Measurements from ENCODE around the gene CEP89.
"Not testable (repeated sequence)": the region's sequence is repeated elsewhere in the genome, so short reads cannot be mapped to it uniquely, and the experiment has no call there.

CEP89 gene

GRCh38 chr19:32857584-32857983 lies 114.2 kb downstream of the CEP89 start:
- no peaks in the 10 kb centered on the region for H3K27me3 ChIP-seq (ENCODE audit: insufficient read depth, low read depth)
- H2AFZ ChIP-seq (ENCODE audit: low read depth), result no peak overlapping the region
- TF ChIP-seq CTCF (conservative IDR thresholded peaks at IDR 0.05; ENCODE audit: low read depth, low read length), result no peak
- no peaks in the 10 kb centered on the region for H3K4me1 ChIP-seq (ENCODE audit: low read depth, poor library complexity, severe bottlenecking)
- H3K4me2 ChIP-seq, result no peak overlapping the region
- no peaks in the 10 kb centered on the region for H3K36me3 ChIP-seq (ENCODE audit: insufficient read depth)
- no peaks in the 10 kb centered on the region for H3K79me2 ChIP-seq (ENCODE audit: insufficient read depth, low read depth)
- no peak overlapping the region for H3K9ac ChIP-seq
- H3K27ac ChIP-seq, result no peak overlapping the region
- no peak overlapping the region for H3K4me3 ChIP-seq (IDR thresholded peaks at IDR 0.05; ENCODE audit: insufficient read depth, low read depth, low read length)
- H4K20me1 ChIP-seq (ENCODE audit: insufficient read depth), result no peaks in the 10 kb centered on the region

- not testable (repeated sequence) for H4K20me1 ChIP-seq (ENCODE audit: insufficient read depth); H3K79me2 ChIP-seq (ENCODE audit: insufficient read depth, low read depth); H3K36me3 ChIP-seq (ENCODE audit: insufficient read depth); H3K4me1 ChIP-seq (ENCODE audit: low read depth, poor library complexity, severe bottlenecking); H3K9ac ChIP-seq; H2AFZ ChIP-seq (ENCODE audit: low read depth); H3K4me3 ChIP-seq (IDR thresholded peaks at IDR 0.05; ENCODE audit: insufficient read depth, low read depth, low read length); H3K27ac ChIP-seq; H3K4me2 ChIP-seq; H3K27me3 ChIP-seq (ENCODE audit: insufficient read depth, low read depth)
Measured at GRCh38 chr19:32856818-32857217, 114.9 kb downstream of the CEP89 start.

GRCh38 chr19:32852216-32852615 lies 119.5 kb downstream of the CEP89 start:
- H3K27me3 ChIP-seq (ENCODE audit: insufficient read depth, low read depth), result no peaks in the 10 kb centered on the region
- no peak overlapping the region for H3K9ac ChIP-seq

GRCh38 chr19:32848035-32848434 lies 123.7 kb downstream of the CEP89 start:
- not testable (repeated sequence) for H3K79me2 ChIP-seq (ENCODE audit: insufficient read depth, low read depth); H3K9ac ChIP-seq

More at GRCh38 chr19:32852216-32852615, 119.5 kb downstream of the CEP89 start:
- Histone ChIP-seq H3K4me1 (ENCODE audit: low read depth, poor library complexity, severe bottlenecking) (no peaks in the 10 kb centered on the region), H3K79me2 (ENCODE audit: insufficient read depth, low read depth) (no peaks in the 10 kb centered on the region), H3K4me3 (IDR thresholded peaks at IDR 0.05; ENCODE audit: insufficient read depth, low read depth, low read length) (no peak overlapping the region), H4K20me1 (ENCODE audit: insufficient read depth) (no peaks in the 10 kb centered on the region), H3K4me2 (no peak overlapping the region), H2AFZ (ENCODE audit: low read depth) (no peak overlapping the region), H3K36me3 (ENCODE audit: insufficient read depth) (no peaks in the 10 kb centered on the region), H3K27ac (no peak overlapping the region)
- no peak for TF ChIP-seq CTCF (conservative IDR thresholded peaks at IDR 0.05; ENCODE audit: low read depth, low read length)

GRCh38 chr19:32843716-32844245 lies 128.0 kb downstream of the CEP89 start:
- no peaks in the 10 kb centered on the region for H3K4me1 ChIP-seq (ENCODE audit: low read depth, poor library complexity, severe bottlenecking)
- no peak overlapping the region for H3K27ac ChIP-seq
- no peak for TF ChIP-seq CTCF (conservative IDR thresholded peaks at IDR 0.05; ENCODE audit: low read depth, low read length)
- no peak overlapping the region for H3K9ac ChIP-seq
- H3K4me2 ChIP-seq, result no peak overlapping the region
- no peaks in the 10 kb centered on the region for H3K36me3 ChIP-seq (ENCODE audit: insufficient read depth)
- H3K4me3 ChIP-seq (IDR thresholded peaks at IDR 0.05; ENCODE audit: insufficient read depth, low read depth, low read length), result no peak overlapping the region
- no peak overlapping the region for H2AFZ ChIP-seq (ENCODE audit: low read depth)
- no peaks in the 10 kb centered on the region for H4K20me1 ChIP-seq (ENCODE audit: insufficient read depth)
- H3K27me3 ChIP-seq (ENCODE audit: insufficient read depth, low read depth), result no peaks in the 10 kb centered on the region
- no peaks in the 10 kb centered on the region for H3K79me2 ChIP-seq (ENCODE audit: insufficient read depth, low read depth)

More at GRCh38 chr19:32848035-32848434, 123.7 kb downstream of the CEP89 start:
- not testable (repeated sequence) for H3K36me3 ChIP-seq (ENCODE audit: insufficient read depth); H3K4me3 ChIP-seq (IDR thresholded peaks at IDR 0.05; ENCODE audit: insufficient read depth, low read depth, low read length); H3K27ac ChIP-seq; H3K27me3 ChIP-seq (ENCODE audit: insufficient read depth, low read depth); H4K20me1 ChIP-seq (ENCODE audit: insufficient read depth); H3K4me2 ChIP-seq; H2AFZ ChIP-seq (ENCODE audit: low read depth); H3K4me1 ChIP-seq (ENCODE audit: low read depth, poor library complexity, severe bottlenecking)
